HG02981 (cell line): ENCODE results near the gene INAVA.
"Not testable (repeated sequence)": the region's sequence is repeated elsewhere in the genome, so short reads cannot be mapped to it uniquely, and the experiment has no call there.

ENCODE experiments used
- ATAC-seq: cut with Tn5 transposase; IDR thresholded peaks from one replicate; pipeline ENCODE4 v1.9.1; 2021; ENCODE audit warnings: mild to moderate bottlenecking, moderate library complexity; ENCODE audit not compliant: unreplicated experiment

The INAVA gene

DNA sequence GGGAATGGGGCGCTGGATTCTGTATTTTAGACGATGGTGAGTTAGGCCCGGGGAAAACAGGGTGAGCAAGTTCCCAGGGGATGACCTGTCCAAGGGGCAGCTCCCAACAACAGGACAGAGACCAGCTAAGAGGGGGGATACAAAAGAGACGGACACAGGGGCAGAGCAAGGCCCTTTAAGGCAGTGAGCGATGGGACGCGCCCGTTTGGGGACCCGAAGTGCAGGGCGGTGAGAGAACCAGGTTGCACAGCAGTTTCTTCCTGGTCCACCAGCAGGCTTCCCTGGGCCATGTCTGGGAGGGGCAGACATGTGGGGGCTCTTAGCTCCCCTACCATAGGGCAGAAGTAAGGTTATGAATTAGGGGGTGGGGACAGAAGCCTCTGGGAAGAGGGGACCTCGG is 22.0 kb downstream of the INAVA start:
- no peak for ATAC-seq

DNA sequence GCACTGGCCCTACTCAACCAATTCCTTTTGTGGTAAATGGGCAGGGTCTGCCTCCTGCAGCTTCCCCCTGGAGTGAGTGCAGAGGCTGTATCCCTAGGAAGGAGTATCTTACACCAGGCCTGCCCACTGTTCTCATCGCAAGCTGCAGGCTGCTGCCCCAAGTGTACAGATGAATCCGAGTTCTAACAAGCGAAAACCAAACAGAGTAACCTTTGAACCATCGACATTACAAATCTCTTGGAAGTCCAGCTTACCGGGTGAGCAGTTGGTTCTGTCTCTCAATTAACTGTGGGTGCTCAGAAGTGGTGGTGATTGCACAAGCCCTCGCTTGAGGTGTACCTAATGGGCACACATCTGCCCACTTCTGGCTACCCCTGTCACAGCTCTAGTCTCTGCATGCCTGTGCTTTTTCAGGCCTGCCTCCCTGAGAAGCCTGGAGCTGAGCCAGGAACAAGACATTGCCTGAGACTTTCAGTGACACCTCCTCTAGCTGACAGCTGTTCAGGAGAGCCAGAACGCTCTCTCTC is 22.7 kb downstream of the INAVA start:
- ATAC-seq: no peak

GRCh38 chr1:200918006-200918405 is 23.3 kb downstream of the INAVA start:
- no peak for ATAC-seq

- ATAC-seq: no peak
These were observed 24.7 kb downstream of the INAVA start for GRCh38 chr1:200919386-200919785.

DNA sequence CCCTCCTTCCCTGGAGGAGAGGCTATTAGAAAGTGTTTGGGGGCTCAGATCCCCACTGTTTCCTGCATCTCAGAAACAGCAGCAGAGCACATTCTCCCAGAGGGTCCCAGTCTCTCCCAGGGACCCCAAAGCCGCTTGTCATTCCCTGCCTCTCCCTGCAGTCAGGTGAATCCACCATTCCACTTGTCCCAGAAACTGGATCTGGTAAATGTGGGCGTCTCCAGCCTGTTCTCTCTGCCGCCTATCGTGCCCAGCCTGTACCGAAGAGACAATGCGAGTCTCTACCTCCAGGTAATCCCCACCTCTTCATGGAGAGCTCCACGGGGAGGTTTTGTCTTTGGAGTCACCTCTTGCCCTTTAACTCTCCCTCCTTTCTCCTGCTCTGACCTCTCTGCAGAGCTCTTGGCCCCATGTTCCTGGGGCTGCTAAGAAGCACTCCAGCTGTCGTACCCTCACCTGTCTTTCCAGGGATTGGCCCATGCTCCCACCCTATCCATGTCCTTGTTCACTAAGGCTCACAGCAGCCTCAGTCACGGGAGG is 26.9 kb downstream of the INAVA start:
- no peak for ATAC-seq

DNA sequence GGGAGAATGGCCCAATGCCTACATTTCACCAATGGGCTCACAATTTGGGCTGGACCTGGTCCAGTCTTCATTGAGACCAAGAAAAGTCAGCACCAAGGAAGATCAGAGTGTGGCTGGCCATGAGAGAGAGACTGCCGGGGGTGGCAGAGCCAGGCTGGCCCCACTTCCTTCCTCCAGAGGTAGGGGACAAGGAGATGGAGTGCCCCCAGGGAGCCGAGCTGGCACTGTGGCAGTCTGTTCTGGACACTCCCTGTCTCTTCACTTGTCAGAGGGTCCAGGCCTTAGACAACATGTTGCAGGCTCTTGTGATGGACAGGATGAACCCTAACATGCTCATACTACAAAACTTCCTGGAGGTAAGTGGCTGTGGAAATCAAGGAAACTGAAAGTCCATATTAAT is 27.7 kb downstream of the INAVA start:
- no peak for ATAC-seq

- no peak for ATAC-seq
These were observed 28.9 kb downstream of the INAVA start for GRCh38 chr1:200923601-200924000.

DNA sequence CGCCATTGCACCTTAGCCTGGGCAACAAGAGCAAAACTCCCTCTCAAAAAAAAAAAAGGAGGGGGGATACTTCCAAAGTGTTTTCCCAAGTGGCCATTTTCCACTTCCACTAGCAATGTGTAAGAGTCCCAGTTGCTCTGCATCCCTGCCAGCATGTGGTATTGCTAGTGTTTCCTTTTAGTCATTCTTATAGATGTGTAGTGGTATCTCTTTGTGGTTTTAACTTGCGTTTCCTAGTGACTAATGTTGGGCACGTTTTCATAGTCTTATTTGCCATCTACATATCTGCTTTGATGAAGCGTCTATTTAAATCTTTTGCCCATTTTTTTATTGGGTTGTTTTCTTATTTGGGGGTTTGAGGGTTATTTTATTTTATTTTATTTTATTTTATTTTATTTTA is 31.1 kb downstream of the INAVA start:
- ATAC-seq: no peak

DNA sequence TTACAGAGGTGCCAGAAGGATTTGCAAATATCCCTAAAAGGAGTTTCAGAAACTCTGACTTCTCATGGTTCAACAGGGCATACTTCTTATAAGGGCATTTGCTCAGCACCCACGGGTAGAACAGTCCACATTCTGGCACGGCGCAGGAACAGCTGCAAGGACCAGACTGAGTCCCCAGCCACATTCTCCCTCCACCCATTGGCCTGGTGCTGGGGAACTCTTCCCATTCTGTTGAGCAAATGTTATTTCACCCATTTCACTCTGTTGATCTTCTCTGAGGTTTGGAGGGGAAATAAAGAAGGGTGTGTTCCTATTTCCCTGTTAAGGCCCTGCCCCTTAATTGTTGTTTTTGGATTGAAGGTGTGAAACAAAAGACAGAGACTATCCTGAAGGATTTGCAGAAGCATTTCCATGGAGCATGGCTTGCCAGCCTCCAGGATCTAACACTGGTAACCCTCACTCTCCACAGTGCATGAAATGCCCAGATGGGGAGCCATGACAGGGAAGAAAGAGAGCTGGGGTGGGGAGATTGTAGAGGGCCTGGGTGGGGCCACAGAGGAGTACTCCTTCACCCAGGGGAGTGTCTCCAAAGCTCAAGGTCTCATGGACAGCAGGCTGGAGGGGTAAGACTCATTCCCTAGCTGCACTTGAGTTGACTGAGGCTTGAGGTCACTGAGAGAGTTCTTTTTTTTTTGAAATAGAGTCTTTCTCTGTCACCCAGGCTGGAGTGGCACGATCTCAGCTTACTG is 35.0 kb downstream of the INAVA start:
- no peak for ATAC-seq

GRCh38 chr1:200930285-200930684 is 35.6 kb downstream of the INAVA start:
- ATAC-seq: not testable (repeated sequence)

GRCh38 chr1:200931776-200932175 is 37.1 kb downstream of the INAVA start:
- ATAC-seq: no peak

DNA sequence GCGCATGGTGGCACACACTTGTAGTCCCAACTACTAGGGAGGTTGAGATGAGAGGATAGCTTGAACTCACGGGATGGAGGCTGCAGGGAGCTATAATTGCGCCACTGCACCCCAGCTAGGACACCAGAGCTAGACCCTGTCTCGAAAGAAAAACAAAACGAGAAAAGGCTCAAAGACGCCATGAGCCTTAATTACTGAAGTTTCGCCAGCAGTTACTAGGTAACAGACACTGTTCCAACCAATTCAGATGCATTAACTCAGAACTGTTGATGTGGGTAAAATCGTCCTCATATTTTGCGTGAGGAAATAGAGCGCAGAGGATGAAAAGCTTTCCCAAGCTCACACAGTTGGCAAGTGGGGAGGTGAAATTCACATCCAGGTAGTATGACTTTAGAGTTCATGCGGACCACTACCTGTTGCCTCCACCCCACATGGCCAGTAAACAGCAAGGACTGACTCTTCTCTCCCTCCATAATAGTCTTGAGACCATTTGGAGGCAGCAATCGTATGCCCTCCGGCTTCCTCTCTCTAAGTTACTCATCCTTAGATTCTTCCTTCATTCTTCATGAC is 40.1 kb downstream of the INAVA start:
- ATAC-seq: no peak

DNA sequence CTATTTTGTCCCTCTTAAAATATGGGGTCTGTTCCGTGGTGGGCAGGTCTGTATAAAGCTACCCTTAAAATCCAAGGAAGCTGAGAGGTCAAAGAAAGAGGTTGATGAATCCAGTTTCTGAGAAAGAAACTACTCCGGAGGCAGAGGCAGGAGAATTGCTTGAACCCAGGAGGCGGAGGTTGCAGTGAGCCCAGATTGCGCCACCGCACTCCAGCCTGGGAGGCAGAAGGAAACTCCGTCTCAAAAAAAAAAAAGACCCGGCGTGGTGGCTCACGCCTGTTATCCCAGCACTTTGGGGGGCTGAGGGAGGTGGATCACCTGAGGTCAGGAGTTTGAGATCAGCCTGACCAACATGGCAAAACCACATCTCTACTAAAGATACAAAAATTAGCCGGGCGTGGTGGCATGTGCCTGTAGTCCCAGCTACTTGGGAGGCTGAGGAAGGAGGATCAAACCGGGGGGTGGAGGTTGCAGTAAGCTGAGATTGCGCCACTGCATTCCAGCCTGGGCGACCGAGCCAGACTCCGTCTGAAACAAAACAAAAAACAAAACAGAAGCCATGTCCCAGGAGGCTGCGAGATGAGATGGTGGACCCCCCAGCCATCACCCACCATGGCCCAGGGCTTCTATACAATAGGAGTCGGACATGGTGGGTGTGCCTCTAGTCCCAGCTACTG is 40.7 kb downstream of the INAVA start:
- not testable (repeated sequence) for ATAC-seq

- ATAC-seq: no peak
These were observed 44.3 kb downstream of the INAVA start for GRCh38 chr1:200938955-200939354.

GRCh38 chr1:200945111-200945510 is 50.4 kb downstream of the INAVA start:
- no peak for ATAC-seq

DNA sequence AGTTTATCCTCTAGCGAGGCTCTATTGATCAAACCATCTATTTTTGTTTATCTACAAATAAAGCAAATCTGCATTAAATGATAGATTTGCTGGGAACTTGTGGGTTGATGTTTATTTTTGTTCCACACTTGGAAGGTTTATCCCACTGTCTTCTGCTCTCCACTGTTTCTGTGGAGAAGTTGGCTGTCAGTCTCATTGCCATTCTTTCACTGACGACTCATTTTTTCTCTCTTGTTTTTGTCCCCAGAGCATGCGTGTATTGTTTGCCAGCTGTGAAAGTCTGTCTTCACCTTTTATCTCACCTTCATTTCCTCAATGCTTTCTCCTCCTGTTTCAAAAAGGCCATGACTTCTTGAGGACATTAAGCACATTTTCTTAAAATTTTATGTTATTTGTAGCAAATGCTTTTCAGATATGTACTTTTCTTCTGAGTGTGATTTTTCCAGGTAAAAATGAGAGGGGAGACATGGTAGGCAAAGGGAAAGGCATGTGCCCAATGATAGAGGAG is 52.4 kb downstream of the INAVA start:
- ATAC-seq: no peak

- ATAC-seq: no peak
These were observed 54.9 kb downstream of the INAVA start for GRCh38 chr1:200949626-200950025.

GRCh38 chr1:200951016-200951415 is 56.3 kb downstream of the INAVA start:
- ATAC-seq: no peak

DNA sequence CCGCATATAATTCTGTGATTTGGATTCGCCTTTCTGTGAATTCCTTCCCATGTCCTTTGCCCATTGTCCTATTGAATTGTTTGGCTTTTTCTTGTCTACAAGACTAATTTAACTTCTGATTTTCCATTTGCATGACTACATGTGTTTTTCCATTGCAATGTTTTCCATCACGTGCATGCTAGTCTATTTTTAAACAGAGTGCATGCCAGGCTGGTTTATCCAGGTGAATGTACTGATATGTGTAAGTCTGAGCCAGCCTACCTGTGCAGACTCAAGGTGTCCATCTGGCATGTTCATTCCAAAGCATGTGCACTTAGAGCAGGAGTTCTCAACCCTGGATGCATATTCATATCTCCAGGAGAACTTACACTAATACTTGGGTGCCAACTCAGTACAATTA is 59.7 kb downstream of the INAVA start:
- no peak for ATAC-seq

- no peak for ATAC-seq
These were observed 63.9 kb downstream of the INAVA start for GRCh38 chr1:200958597-200958996.

DNA sequence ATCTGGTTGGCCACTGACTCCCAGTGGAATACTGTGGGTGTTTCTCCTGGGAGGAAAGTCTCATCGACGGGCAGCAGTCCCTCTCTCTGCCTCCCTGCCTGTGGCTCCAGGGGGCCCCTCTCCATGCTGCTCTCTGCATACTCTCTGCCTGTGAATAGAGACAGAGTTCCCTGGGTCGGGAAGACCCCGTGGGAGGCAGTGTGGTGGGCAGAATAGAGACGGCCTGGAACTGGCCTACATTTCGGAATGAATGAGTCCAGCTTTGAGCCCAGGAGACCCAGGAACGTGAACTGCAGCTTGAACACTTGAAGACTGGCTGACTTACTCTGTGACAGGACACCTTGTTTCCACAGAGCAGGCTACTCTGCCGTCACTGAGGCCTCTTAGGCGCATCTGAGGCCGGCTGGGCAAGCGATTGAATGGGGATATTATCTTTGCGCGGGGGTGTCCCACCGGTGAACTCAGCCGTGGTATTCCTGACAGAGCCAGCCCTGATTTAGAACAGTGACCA is 64.8 kb downstream of the INAVA start:
- ATAC-seq: no peak
